Stimulated activated CD4-positive, alpha-beta T cell treated with anti-CD3 and anti-CD28 coated beads, Interleukin-2, amount 100 ng/mL, for 4 hours (primary cell): ENCODE measurements around the gene POLQ.
"Not testable (repeated sequence)": the region's sequence is repeated elsewhere in the genome, so short reads cannot be mapped to it uniquely, and the experiment has no call there.

ENCODE experiments used
- DNase-seq: peaks from one replicate; pipeline ENCODE4 v3.0.0-alpha.2; 2020; ENCODE audit warnings: low read depth

POLQ gene

DNA sequence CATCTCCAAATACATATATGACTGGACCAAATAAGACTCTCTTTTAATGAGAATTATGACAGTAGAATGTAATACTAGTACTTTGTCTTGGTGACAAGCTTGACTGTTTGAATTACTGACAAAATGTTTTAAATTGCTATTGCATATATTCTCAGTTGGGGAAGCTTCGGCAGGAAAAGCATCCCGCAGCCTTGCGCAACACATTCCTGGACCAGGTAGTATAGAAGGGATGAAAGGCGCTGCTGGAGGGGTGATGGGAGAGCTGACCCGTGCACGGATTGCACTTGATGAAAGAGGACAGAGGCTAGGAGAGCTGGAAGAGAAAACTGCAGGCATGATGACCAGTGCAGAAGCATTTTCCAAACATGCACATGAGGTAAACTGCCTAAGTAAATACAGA, 127.6 kb downstream of the POLQ start:
- no peak for DNase-seq

DNA sequence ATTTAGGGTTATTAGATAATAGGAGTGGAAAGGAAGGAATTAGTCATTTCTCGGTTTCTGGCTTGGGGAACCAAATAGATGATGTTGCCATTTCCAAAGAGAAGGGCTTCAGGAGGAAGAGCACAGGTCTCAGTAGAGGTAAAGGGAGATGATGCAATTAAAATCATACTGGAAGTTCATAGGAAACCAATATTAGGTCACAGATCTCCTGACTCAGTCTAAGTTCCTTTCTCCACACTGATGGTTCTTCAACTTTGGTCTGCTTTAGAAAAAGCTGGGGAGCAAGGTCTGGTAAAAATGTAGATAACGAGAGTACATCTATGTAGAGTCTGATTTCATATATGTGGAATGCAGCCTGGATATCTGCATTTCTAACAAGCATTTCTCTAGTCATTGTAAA, 130.9 kb downstream of the POLQ start:
- no peak for DNase-seq

- no peak for DNase-seq
Observed at GRCh38 chr3:121411523-121411922, 134.3 kb downstream of the POLQ start.

GRCh38 chr3:121405631-121406030, 140.2 kb downstream of the POLQ start:
- no peak for DNase-seq

DNA sequence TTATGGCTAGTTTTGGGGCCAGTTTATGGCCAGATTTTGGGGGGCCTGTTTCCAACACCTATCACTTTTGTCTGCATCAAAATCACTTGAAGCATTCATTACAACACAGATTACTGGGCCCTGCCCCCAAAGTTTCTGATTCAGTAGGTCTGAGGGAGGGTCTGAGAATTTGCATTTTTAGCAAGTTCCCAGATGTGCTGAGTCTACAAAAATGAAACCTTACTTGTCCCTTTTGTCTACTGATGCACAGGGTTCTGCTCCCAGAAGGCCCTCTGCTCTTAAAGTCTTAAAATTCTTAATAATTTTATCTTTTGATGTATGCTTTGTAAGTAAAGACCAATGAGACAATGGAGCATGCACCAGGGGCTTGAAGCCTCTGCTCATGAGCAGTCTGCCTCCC, 146.0 kb downstream of the POLQ start:
- no peak for DNase-seq

DNA sequence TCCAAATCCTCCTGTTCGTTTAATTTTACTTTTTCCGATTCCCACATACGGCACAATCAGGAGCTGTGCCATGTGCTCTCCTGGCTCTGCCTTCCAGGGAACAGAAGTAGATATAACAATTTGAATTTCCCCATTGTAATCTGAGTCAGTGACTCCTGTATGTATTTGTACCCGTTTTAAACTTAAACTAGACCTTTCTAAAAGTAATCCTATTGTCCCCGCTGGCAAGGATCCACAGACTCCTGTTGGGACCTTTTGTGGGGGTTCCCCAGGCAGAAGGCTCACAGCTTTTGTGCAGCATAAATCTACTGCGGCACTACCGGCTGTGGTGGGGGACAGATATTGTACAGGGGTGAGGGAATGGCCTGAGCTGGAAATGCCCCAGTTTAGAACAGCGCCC, 147.7 kb downstream of the POLQ start:
- DNase-seq: not testable (repeated sequence)

DNA sequence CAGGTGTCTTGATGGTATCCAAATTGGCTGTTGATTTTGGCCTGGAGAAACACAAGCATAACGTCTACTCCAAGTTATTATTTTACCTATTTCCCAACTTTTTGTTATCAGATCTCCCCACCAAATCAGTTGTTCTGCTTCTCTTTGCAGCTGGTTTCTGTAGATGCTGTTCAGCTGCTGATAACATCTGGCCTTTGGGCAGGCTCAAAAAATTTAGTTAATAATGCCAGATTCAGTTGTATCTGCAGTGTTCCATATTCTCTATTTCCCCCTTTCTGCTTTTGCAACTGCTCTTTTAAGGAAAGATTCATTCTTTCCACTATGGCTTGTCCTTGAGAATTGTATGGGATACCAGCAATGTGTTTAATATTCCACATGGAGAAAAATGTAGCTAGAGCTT, 149.8 kb downstream of the POLQ start:
- DNase-seq: not testable (repeated sequence)

GRCh38 chr3:121388308-121388707, 157.5 kb downstream of the POLQ start:
- DNase-seq: not testable (repeated sequence)
